NCI-H526 treated with DMSO at 0.1 percent for 48 hours (cell line): ENCODE measurements around the gene SLC9C1.
"Not testable (repeated sequence)": the region's sequence is repeated elsewhere in the genome, so short reads cannot be mapped to it uniquely, and the experiment has no call there.

Experiments
- DNase-seq: peaks from one replicate; lab custom pipeline; 2025; lab: John Stamatoyannopoulos, UW

The SLC9C1 gene

GRCh38 chr3:112187300-112187699, 106.7 kb downstream of the SLC9C1 start:
- no peak for DNase-seq

GRCh38 chr3:112185423-112186035, 108.5 kb downstream of the SLC9C1 start:
- not testable (repeated sequence) for DNase-seq

- DNase-seq: no peak
Observed at GRCh38 chr3:112175646-112176045, 118.4 kb downstream of the SLC9C1 start.

GRCh38 chr3:112175037-112175436, 119.0 kb downstream of the SLC9C1 start:
- no peak for DNase-seq

- no peak for DNase-seq
Observed at GRCh38 chr3:112171144-112171543, 122.9 kb downstream of the SLC9C1 start.

GRCh38 chr3:112170046-112170445, 124.0 kb downstream of the SLC9C1 start:
- no peak for DNase-seq

GRCh38 chr3:112167758-112168157, 126.3 kb downstream of the SLC9C1 start:
- no peak for DNase-seq

GRCh38 chr3:112149136-112149535, 144.9 kb downstream of the SLC9C1 start:
- no peak for DNase-seq

- no peak for DNase-seq
Observed at GRCh38 chr3:112143689-112144088, 150.3 kb downstream of the SLC9C1 start.

- DNase-seq: no peak
Observed at GRCh38 chr3:112143251-112143650, 150.8 kb downstream of the SLC9C1 start.

- DNase-seq: no peak
Observed at GRCh38 chr3:112141293-112141692, 152.7 kb downstream of the SLC9C1 start.

- no peak for DNase-seq
Observed at GRCh38 chr3:112140584-112140983, 153.4 kb downstream of the SLC9C1 start.

- DNase-seq: no peak
Observed at GRCh38 chr3:112138219-112138969, 155.6 kb downstream of the SLC9C1 start.

- no peak for DNase-seq
Observed at GRCh38 chr3:112137781-112138180, 156.2 kb downstream of the SLC9C1 start.

GRCh38 chr3:112136959-112137693, 156.9 kb downstream of the SLC9C1 start:
- peak; percentile 12 for DNase-seq

GRCh38 chr3:112136046-112136445, 158.0 kb downstream of the SLC9C1 start:
- no peak for DNase-seq

GRCh38 chr3:112134335-112135124, 159.5 kb downstream of the SLC9C1 start:
- DNase-seq: no peak

GRCh38 chr3:112133626-112134334, 160.2 kb downstream of the SLC9C1 start:
- peak; percentile 27 for DNase-seq

GRCh38 chr3:112132975-112133448, 161.0 kb downstream of the SLC9C1 start, which contains the start of gene GCSAM:
Gene GCSAM (minus strand): TSS chr3:112133248. CDS start chr3:112133120, 128 bp downstream.
- DNase-seq: no peak

GRCh38 chr3:112132554-112132953, 161.5 kb downstream of the SLC9C1 start:
- no peak for DNase-seq

- DNase-seq: no peak
Observed at GRCh38 chr3:112132088-112132487, 161.9 kb downstream of the SLC9C1 start.
